Measurements from ENCODE around the gene TMEM132D.

The TMEM132D gene

DNA sequence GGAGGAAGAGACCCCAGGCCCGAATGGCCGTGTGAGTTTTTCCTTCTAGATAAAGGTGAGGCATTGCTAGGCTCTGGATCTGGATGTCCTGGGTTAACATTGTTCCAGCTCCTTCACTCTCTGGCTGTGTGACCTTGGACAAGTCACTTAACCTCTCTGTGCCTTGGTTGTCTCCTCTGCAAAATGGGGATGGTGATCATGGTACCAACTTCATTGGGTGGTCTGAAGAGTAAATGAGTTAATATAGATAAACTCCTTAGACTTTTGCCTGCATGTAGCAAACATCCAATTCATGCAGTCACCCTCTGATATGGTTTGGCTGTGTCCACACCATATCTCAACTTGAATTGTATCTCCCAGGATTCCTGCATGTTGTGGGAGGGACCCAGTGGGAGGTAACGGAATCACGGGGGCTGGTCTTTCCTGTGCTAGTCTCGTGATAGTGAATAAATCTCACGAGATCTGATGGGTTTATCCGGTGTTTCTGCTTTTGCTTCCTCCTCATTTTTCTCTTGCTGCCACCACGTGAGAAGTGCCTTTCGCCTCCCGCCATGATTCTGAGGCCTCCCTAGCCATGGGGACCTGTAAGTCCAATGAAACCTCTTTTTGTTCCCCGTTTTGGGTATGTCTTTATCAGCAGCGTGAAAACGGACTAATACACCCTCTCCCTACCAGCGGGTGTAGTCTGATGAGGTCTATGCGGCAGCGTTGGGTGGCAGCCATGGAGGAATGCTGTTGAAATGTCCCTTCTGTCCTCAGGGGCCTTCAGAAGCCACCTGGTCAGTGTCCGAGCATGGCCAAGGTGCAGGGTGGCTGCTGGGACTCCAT, 794.4 kb downstream of the TMEM132D start:
- DNase-seq (ENCODE audit: low read depth, low spot score), result no peak

DNA sequence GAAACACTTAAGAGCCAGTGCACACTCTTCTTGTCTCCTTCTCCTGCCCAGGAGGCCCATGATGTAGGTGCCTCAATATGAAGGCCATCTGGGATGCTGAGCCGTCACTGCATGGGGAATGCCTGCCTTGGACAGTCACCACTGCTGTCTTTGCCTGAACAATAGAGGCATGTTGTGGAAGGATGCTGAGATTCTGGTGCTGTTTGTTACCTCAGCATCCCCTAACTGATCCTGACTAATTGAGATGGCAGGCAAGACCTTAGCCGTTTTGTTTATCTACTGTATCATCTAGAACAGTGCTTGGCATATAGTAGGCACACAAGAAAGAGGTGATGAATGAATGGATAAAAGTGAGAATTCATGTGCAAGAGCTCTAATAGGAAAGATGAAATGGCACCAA, 797.1 kb downstream of the TMEM132D start:
- no peak for DNase-seq (ENCODE audit: low read depth, low spot score)

GRCh38 chr12:129103231-129103630, 800.6 kb downstream of the TMEM132D start:
- no peak for DNase-seq (ENCODE audit: low read depth, low spot score)

GRCh38 chr12:129102233-129102632, 801.6 kb downstream of the TMEM132D start:
- no peak for DNase-seq (ENCODE audit: low read depth, low spot score)

DNA sequence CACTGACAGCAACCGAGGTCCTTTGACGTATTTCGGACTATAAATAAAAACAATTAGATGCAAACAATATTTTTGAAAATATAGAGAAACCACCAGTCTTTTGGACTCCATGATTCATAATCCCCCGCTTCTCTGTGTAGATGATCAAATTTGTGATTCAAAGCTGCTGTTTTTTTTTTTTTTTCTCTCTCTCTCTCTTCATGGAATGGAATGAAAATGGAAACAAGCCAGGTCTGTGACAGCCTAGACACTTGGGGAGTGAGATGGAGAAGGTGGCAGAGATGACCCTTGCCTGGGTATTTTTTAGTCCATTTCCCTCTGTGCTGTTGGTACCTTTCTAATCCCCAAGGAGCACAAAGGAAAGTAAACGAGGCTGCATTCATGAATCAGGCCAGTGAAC, 802.0 kb downstream of the TMEM132D start:
- no peak for DNase-seq (ENCODE audit: low read depth, low spot score)

- DNase-seq (ENCODE audit: low read depth, low spot score), result no peak
These were observed 802.4 kb downstream of the TMEM132D start for GRCh38 chr12:129101404-129101803.

GRCh38 chr12:129097451-129097850, 806.4 kb downstream of the TMEM132D start:
- no peak for DNase-seq (ENCODE audit: low read depth, low spot score)

DNA sequence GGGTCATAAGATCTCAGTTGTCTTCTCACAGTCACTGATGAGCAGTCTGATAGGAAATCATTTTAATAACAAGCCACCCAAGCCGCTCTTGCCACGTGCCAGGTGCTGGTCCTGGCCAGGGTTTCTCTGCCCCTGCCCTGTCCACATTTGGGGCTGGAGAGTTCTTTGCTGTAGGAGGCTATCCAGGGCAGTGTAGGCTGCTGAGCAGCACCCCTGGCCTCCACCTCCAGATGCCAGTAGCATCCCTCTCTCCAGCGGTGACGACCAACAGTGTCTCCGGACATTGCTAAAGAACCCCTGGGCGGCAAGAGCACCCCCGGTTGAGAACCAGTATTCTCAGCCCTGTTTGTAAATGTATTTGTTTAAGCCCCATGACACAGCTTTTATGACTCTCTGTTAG, 806.9 kb downstream of the TMEM132D start:
- DNase-seq (ENCODE audit: low read depth, low spot score), result no peak

DNA sequence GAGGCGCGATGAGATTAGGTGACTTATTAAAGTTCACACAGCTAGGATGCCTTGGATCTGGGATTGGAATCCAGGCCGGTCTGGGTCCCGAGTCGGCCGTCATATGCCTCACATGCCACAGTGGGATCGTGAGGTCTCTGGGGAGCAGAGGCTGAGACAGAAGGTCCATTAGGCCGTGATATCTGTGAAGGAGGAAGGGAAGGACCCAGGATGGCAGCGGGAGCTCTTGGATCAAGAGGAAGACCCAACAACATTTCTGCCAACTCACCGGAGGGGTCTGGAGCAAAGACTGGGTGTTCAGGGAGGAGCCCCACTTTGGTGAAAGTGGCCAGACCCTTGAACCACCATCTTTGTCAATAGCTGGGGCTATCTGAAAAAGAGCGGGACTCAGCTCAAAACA, 807.6 kb downstream of the TMEM132D start:
- no peak for DNase-seq (ENCODE audit: low read depth, low spot score)

DNA sequence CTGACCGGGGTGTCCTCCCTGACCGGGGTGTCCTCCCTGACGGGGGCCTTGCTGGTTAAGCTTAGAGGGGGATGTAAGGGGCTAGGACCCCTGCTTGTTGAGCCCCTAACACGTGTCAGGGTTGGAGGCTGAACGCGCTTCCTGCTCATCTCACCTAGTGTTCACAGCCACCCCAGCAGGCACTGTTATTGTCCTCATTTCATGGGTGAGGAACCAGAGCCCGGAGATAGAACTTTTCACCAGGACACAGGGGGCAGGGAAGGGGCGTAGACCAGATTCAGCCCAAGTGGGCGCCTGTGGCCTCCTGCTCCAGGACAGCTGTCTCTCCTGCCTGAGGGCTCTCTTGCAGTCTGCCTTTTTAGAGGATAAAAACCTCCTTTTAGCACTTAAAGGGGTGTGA, 814.2 kb downstream of the TMEM132D start:
- no peak for DNase-seq (ENCODE audit: low read depth, low spot score)

GRCh38 chr12:129084875-129085826, 818.7 kb downstream of the TMEM132D start:
- DNase-seq (ENCODE audit: low read depth, low spot score), result no peak

DNA sequence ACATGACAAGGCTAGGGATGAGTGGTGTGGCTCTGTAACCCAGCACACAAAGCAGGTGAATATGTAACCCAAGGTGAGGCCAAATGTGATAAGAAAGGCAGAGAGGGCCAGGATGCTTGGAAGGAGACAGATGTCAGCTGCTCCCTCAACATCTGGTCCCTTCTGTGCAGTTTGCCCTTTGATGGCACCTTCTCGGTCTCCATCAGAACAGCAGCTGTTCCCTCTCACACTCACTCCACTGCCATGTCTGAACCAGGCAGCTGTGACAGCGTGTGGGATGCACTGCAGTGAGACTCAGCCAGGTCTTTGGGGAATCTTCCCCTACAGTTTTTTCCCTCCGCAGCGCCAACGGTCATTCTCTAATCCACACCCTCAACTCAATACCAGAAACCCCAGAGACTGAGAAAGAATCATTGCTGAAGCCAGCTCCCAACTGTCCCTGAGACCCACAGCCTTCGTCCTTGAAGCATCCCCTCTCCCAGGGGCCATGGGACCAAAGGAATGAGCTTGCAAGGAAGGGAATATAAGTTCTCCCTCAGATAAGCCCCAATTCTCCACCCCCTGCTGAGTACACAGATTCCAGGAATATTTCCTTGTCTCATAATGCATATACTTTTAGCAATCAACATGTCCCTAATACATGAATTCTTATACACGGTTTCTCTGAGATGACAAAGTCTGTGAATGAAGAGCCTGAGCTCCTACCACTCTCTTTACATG, 820.5 kb downstream of the TMEM132D start:
- no peak for DNase-seq (ENCODE audit: low read depth, low spot score)

GRCh38 chr12:129082441-129082840, 821.4 kb downstream of the TMEM132D start:
- no peak for DNase-seq (ENCODE audit: low read depth, low spot score)

DNA sequence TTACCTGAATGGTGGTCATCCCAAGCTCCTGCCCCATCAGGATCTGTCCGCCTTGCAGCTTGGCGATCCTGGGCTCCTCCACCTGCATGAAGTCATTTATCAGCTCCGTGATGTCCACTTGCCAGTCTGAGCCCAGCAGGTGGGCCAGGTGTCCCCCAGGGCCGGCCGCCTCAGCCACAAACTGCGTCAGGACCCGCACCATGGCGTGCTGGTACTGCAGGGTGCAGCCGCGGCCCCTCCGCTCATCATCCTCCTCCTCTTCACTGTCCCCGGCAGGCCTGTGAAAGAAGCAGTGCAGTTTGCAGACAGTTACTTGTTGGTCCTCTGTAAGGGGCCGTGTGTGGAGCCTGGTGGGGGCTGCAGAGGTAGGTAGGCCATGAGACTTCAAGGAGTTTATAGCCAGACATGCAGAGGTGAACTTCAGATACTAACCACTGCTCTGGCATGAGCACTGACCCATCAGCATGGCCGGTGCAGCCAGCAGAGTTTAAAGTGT, 822.0 kb downstream of the TMEM132D start:
- DNase-seq (ENCODE audit: low read depth, low spot score), result no peak

DNA sequence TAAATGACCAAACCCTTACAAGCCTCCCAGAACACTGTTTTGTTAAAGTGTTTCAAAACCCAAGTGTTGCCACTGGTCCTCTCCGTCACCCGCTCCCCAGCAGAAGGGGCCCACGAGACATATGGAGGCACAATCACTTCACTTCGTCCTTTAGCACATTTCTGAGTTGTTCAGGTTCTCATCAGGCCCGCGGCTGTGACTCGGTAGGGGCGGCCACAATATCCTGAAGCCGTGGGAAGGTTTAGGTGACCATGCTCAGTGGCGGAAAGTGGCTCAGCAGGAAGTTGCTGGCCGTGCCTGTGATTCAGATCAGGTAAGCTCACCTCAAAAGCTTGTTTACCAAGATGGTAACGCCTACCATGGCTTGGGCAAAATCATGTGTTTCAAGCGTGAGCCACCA, 823.0 kb downstream of the TMEM132D start:
- no peak for DNase-seq (ENCODE audit: low read depth, low spot score)

GRCh38 chr12:129080391-129080790, 823.4 kb downstream of the TMEM132D start:
- no peak for DNase-seq (ENCODE audit: low read depth, low spot score)

DNA sequence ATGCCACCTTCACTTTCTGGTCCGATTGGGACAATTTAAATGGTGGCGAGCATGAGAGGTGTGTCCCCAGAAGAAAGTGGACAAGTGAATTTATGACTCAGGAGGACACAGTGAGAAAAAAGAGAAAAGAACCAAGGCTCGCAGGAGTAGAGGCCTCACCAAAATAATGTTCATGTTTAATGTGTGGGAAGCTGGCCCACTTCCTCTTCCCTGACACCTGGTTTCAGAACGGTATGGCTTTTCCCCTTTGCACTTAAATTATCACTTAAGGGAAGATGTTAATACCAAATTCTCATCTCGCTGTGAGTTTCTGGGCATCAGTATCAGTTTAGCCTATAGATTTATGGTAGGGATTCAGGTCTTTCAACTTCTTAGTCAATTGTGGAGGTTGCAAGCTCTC, 824.1 kb downstream of the TMEM132D start:
- DNase-seq (ENCODE audit: low read depth, low spot score), result no peak

DNA sequence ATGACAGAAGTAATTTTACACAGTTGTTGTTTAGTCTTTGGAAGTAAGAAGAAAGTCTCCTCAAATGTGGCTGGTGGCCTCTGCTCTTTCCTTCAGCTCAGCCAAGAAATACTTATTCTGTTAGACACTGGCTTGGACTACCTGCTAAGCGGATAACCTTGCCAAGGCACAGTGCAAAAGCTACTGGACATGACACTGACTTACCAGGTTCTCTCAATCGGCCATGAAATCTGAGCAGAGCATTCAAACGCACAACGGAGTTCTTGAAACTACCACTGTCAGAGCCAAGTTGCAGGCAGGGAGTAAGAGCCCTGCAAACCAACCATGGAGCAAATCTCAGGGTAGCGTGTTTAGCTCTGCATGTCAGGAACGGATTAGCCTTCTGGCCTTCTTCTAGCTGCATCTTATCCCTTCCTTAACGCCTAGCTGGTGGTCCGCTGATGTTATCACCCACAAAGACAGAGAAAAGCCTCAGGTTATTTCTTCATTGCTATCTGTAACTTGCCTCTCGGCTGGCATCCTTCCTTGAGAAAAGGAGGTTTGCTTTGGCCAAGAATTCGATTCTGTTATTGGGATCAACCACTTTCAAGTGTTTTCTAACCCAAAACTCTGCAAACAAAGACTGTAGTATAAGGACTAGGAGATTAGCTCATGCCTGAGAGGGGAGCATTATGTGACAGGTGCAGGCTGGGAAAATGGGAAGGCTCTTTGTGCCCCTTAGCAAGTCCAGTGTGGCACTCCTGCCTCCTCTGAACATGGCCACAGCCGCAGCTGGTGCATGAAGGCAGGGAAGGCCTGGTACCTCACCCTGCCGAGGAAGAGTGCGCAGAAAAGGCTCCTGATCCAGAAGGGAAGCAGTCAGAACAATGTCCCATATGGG, 827.1 kb downstream of the TMEM132D start:
- no peak for DNase-seq (ENCODE audit: low read depth, low spot score)

GRCh38 chr12:129075460-129076208, 828.2 kb downstream of the TMEM132D start:
- peak; percentile 67 for DNase-seq (ENCODE audit: low read depth, low spot score)

GRCh38 chr12:129074379-129074778, 829.4 kb downstream of the TMEM132D start:
- no peak for DNase-seq (ENCODE audit: low read depth, low spot score)

Data from ELF-1 (cell line).